H9 (cell line): ENCODE measurements around the gene ALDH5A1. TPM values are rescaled to one million over a fixed set of nuclear protein-coding genes. Genes with fewer than 3 reads are reported as not detected.

Experiments used
- DNase-seq: peaks from one replicate; pipeline ENCODE4 v3.0.0-alpha.2; 2017
- H2AFZ ChIP-seq: one replicate; pipeline ENCODE4 v1.6.1; 2013; ENCODE audit warnings: mild to moderate bottlenecking, low read length, control low read depth, moderate library complexity
- H2AK5ac ChIP-seq: 2 replicates; pipeline ENCODE4 v1.6.1; 2013; ENCODE audit warnings: low read length, control low read depth, mixed read lengths; ENCODE audit not compliant: insufficient read length
- H2BK120ac ChIP-seq: one replicate; pipeline ENCODE4 v1.6.1; 2013; ENCODE audit warnings: low read depth, mild to moderate bottlenecking, low read length, control low read depth, inconsistent platforms; ENCODE audit not compliant: poor library complexity, severe bottlenecking
- H2BK12ac ChIP-seq: 2 replicates; pipeline ENCODE4 v1.6.1; 2013; ENCODE audit warnings: low read length, control low read depth, mixed read lengths, low read depth; ENCODE audit not compliant: insufficient read length
- H2BK15ac ChIP-seq: 2 replicates; pipeline ENCODE4 v1.6.1; 2013; ENCODE audit warnings: low read depth, low read length, control low read depth
- H2BK20ac ChIP-seq: one replicate; pipeline ENCODE4 v1.6.1; 2013; ENCODE audit warnings: low read depth, mild to moderate bottlenecking, low read length, control low read depth, inconsistent platforms; ENCODE audit not compliant: poor library complexity, severe bottlenecking
- H2BK5ac ChIP-seq: 2 replicates; pipeline ENCODE4 v1.6.1; 2013; ENCODE audit warnings: low read length, control low read depth, mixed read lengths; ENCODE audit not compliant: insufficient read length
- H3K14ac ChIP-seq: 2 replicates; pipeline ENCODE4 v1.6.1; 2013; ENCODE audit warnings: low read length, control low read depth; ENCODE audit not compliant: insufficient read depth
- H3K18ac ChIP-seq: 2 replicates; pipeline ENCODE4 v1.6.1; 2013; ENCODE audit warnings: low read depth, mild to moderate bottlenecking, mixed read lengths, low read length, control low read depth; ENCODE audit not compliant: insufficient read length
- H3K23ac ChIP-seq: 2 replicates; pipeline ENCODE4 v1.6.1; 2013; ENCODE audit warnings: low read length, control low read depth, mixed read lengths, low read depth; ENCODE audit not compliant: insufficient read length
- H3K23me2 ChIP-seq: 2 replicates; pipeline ENCODE4 v1.6.1; 2013; ENCODE audit warnings: low read depth, mild to moderate bottlenecking, mixed read lengths, low read length, control low read depth; ENCODE audit not compliant: insufficient read length, poor library complexity, severe bottlenecking
- H3K27ac ChIP-seq: 2 replicates; pipeline ENCODE4 v1.5.1; 2013; ENCODE audit warnings: low read length, control low read depth, mixed read lengths, low read depth; ENCODE audit not compliant: insufficient read length
- H3K27me3 ChIP-seq: 2 replicates; pipeline ENCODE4 v1.6.1; 2013; ENCODE audit warnings: low read length, control low read depth, inconsistent platforms; ENCODE audit not compliant: insufficient read depth
- H3K4ac ChIP-seq: 2 replicates; pipeline ENCODE4 v1.6.1; 2013; ENCODE audit warnings: low read depth, mild to moderate bottlenecking, control low read depth, inconsistent platforms, low read length, moderate library complexity
- H3K4me1 ChIP-seq: 2 replicates; pipeline ENCODE4 v1.6.1; 2013; ENCODE audit warnings: low read length, control low read depth, inconsistent platforms; ENCODE audit not compliant: insufficient read depth
- H3K4me2 ChIP-seq: 2 replicates; pipeline ENCODE4 v1.6.1; 2013; ENCODE audit warnings: low read length, control low read depth, mixed read lengths; ENCODE audit not compliant: insufficient read length, insufficient read depth
- H3K56ac ChIP-seq: 2 replicates; pipeline ENCODE4 v1.6.1; 2013; ENCODE audit warnings: low read depth, mild to moderate bottlenecking, mixed read lengths, low read length, control low read depth; ENCODE audit not compliant: insufficient read length
- H3K79me1 ChIP-seq: 2 replicates; pipeline ENCODE4 v1.6.1; 2013; ENCODE audit warnings: low read depth, mild to moderate bottlenecking, moderate library complexity, low read length, control low read depth, inconsistent platforms; ENCODE audit not compliant: insufficient read depth, poor library complexity, severe bottlenecking
- H3K79me2 ChIP-seq: 2 replicates; pipeline ENCODE4 v1.6.1; 2013; ENCODE audit warnings: low read length, control low read depth, inconsistent platforms; ENCODE audit not compliant: insufficient read depth
- H3K9ac ChIP-seq: 2 replicates; pipeline ENCODE4 v1.6.1; 2013; ENCODE audit warnings: low read length, control low read depth, mixed read lengths; ENCODE audit not compliant: insufficient read length; ENCODE audit errors: extremely low read depth
- H3K9me3 ChIP-seq: one replicate; pipeline ENCODE4 v1.6.1; 2013; ENCODE audit warnings: low read depth, low read length, inconsistent platforms; ENCODE audit not compliant: control insufficient read depth
- H3T11ph ChIP-seq: one replicate; pipeline ENCODE4 v1.6.1; 2013; ENCODE audit warnings: mild to moderate bottlenecking, low read length, control low read depth, inconsistent platforms
- H4K20me1 ChIP-seq: one replicate; pipeline ENCODE4 v1.6.1; 2013; ENCODE audit not compliant: control insufficient read depth, insufficient read length, insufficient read depth
- H4K5ac ChIP-seq: 2 replicates; pipeline ENCODE4 v1.6.1; 2013; ENCODE audit warnings: low read depth, mild to moderate bottlenecking, mixed read lengths, low read length, control low read depth; ENCODE audit not compliant: insufficient read length
- H4K8ac ChIP-seq: replicated peaks from 2 replicates; pipeline ENCODE4 v1.6.1; 2013; ENCODE audit warnings: low read length, control low read depth, mixed read lengths, low read depth; ENCODE audit not compliant: insufficient read length
- H4K91ac ChIP-seq: 2 replicates; pipeline ENCODE4 v1.6.1; 2013; ENCODE audit warnings: low read depth, mild to moderate bottlenecking, moderate library complexity, mixed read lengths, low read length, control low read depth; ENCODE audit not compliant: insufficient read length
- H3K27ac Mint-ChIP-seq, 3 experiments: 2 replicates in 2 of 3; 3 replicates in 1 of 3; pipeline ENCODE4 v1.8.0; 2020 to 2021; ENCODE audit warnings: mixed read lengths in 3 of 3, mild to moderate bottlenecking in 1 of 3, moderate library complexity in 1 of 3
- H3K27me3 Mint-ChIP-seq: 2 replicates; pipeline ENCODE4 v1.8.0; 2021; ENCODE audit warnings: low read depth, mild to moderate bottlenecking, moderate library complexity, mixed read lengths
- H3K36me3 Mint-ChIP-seq, 3 experiments: 2 replicates in 2 of 3; 3 replicates in 1 of 3; pipeline ENCODE4 v1.8.0; 2020 to 2021; ENCODE audit warnings: low read depth in 3 of 3, mixed read lengths in 3 of 3; ENCODE audit not compliant: insufficient read depth in 1 of 3
- H3K4me1 Mint-ChIP-seq, 2 experiments: 2 replicates each; pipeline ENCODE4 v1.8.0; 2020; ENCODE audit warnings: mixed read lengths in 2 of 2
- H3K4me3 Mint-ChIP-seq, 2 experiments: 2 replicates in 1 of 2; 3 replicates in 1 of 2; pipeline ENCODE4 v1.8.0; 2020 to 2021; ENCODE audit warnings: mild to moderate bottlenecking in 2 of 2, mixed read lengths in 2 of 2, moderate library complexity in 1 of 2
- H3K9me3 Mint-ChIP-seq, 2 experiments: 2 replicates in 1 of 2; 3 replicates in 1 of 2; pipeline ENCODE4 v1.8.0; 2020; ENCODE audit warnings: mild to moderate bottlenecking in 2 of 2, mixed read lengths in 2 of 2, moderate library complexity in 1 of 2
- WGBS: extraction: QIAGEN DNeasy Blood & Tissue Kit; methylation state at CpG from one replicate; pipeline ENCODE4 v1.1.7; 2013; ENCODE audit warnings: missing lambda C conversion rate, low lambda C conversion rate, mixed read lengths; ENCODE audit not compliant: insufficient read length; ENCODE audit errors: extremely low coverage; 5-methylcytosine and 5-hydroxymethylcytosine counted together
- total RNA-seq: library from RNA; stranded (reverse); gene quantifications from 2 replicates; pipeline ENCODE4 v1.2.1, GENCODE V29; 2021
- TF ChIP-seq, protein P1 (sequence below): fragments of 200-600 bp; sonication (generic); conservative IDR thresholded peaks from 3 replicates; pipeline ENCODE4 v1.8.0; 2021; ENCODE audit warnings: antibody characterized with exemption, mild to moderate bottlenecking

The ALDH5A1 gene
- total RNA-seq, 1 experiment from 2014 or later: 5.4 TPM

DNA sequence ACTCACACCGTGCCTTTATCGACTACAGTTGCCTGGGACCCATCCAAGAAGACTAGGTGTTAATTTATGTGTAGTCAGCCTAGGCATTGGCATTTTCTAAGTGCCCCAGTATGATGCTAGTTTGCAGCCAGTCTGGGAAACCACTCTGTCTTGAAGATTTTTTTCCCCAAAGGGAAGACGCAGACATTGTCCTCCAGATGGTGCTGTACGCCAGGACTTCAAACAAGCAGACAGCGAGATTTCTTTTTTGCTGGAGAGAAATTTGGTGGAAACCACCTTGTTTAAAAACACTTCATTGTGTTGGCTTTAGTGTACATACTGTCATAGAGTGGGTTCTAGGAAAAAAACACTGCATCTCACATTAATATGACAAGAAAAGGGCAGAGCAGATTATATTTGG lies 30.0 kb downstream of the ALDH5A1 start:
- Histone ChIP-seq H2BK20ac (no peak overlapping the region), H3K4me2 (no peak overlapping the region), H4K5ac (no peak overlapping the region), H3K4me1 (no peaks in the 10 kb centered on the region), H4K8ac (no peak overlapping the region), H3K27ac (no peak overlapping the region), H3K14ac (no peak overlapping the region), H2BK15ac (no peak overlapping the region), H3K79me1 (no peaks in the 10 kb centered on the region), H2AFZ (no peak overlapping the region), H3K18ac (no peak overlapping the region), H4K20me1 (no peaks in the 10 kb centered on the region), H3K79me2 (no peaks in the 10 kb centered on the region), H3K23ac (no peak overlapping the region), H2BK120ac (no peak overlapping the region), H3K9ac (no peak overlapping the region), H2AK5ac (no peak overlapping the region), H3K9me3 (no peaks in the 10 kb centered on the region), H4K91ac (no peak overlapping the region), H3T11ph (no peak overlapping the region), H2BK12ac (no peak overlapping the region), H3K56ac (no peak overlapping the region), H3K4ac (no peak overlapping the region), H3K27me3 (no peaks in the 10 kb centered on the region), H2BK5ac (no peak overlapping the region), H3K23me2 (no peaks in the 10 kb centered on the region)
- Mint-ChIP-seq H3K36me3 (no peaks in the 10 kb centered on the region), H3K4me3 (no peak overlapping the region), H3K9me3 (no peaks in the 10 kb centered on the region), H3K27ac (no peak overlapping the region), H3K4me1 (peaks cover 2% of the 10 kb centered on the region in 2 experiments; a peak in 2 of 4 replicates), H3K27me3 (no peaks in the 10 kb centered on the region)
- DNase-seq: peak; percentile 37
- TF ChIP-seq, protein P1, sequence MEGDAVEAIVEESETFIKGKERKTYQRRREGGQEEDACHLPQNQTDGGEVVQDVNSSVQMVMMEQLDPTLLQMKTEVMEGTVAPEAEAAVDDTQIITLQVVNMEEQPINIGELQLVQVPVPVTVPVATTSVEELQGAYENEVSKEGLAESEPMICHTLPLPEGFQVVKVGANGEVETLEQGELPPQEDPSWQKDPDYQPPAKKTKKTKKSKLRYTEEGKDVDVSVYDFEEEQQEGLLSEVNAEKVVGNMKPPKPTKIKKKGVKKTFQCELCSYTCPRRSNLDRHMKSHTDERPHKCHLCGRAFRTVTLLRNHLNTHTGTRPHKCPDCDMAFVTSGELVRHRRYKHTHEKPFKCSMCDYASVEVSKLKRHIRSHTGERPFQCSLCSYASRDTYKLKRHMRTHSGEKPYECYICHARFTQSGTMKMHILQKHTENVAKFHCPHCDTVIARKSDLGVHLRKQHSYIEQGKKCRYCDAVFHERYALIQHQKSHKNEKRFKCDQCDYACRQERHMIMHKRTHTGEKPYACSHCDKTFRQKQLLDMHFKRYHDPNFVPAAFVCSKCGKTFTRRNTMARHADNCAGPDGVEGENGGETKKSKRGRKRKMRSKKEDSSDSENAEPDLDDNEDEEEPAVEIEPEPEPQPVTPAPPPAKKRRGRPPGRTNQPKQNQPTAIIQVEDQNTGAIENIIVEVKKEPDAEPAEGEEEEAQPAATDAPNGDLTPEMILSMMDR: peak; percentile 80
- no CpG with 5 or more reads among the region's 5 CpGs for WGBS
